ENCODE measurements around the gene CCL16.
"Not testable (repeated sequence)": the region's sequence is repeated elsewhere in the genome, so short reads cannot be mapped to it uniquely, and the experiment has no call there.

CCL16 gene

GRCh38 chr17:35981246-35981645, at the start of gene CCL16:
Gene CCL16, minus strand, starts transcription at chr17:35981497. Its CDS starts 77 bp downstream, at chr17:35981420.
- no peak for DNase-seq

GRCh38 chr17:36030956-36031355, 49.7 kb upstream of the CCL16 start:
- no peak for DNase-seq

- no peak for DNase-seq
These were observed 46.5 kb upstream of the CCL16 start for GRCh38 chr17:36027761-36028160.

- no peak for DNase-seq
These were observed 43.0 kb upstream of the CCL16 start for GRCh38 chr17:36024106-36024869.

GRCh38 chr17:36019423-36019822, 38.1 kb upstream of the CCL16 start:
- DNase-seq = no peak

GRCh38 chr17:36017799-36018198, 36.5 kb upstream of the CCL16 start, which contains the start of gene CCL23:
Gene CCL23, minus strand, starts transcription at chr17:36017972. Its CDS starts 75 bp downstream, at chr17:36017897.
- no peak for DNase-seq

GRCh38 chr17:36016555-36016954, 35.3 kb upstream of the CCL16 start:
- no peak for DNase-seq

GRCh38 chr17:36015895-36016294, 34.6 kb upstream of the CCL16 start:
- DNase-seq = not testable (repeated sequence)

- DNase-seq = no peak
These were observed 33.6 kb upstream of the CCL16 start for GRCh38 chr17:36014946-36015345.

- no peak for DNase-seq
These were observed 29.9 kb upstream of the CCL16 start for GRCh38 chr17:36011201-36011600.

GRCh38 chr17:36008998-36009665, 27.8 kb upstream of the CCL16 start:
- DNase-seq = no peak

GRCh38 chr17:36004594-36005108, 23.4 kb upstream of the CCL16 start:
- no peak for DNase-seq

GRCh38 chr17:36002631-36003030, 21.3 kb upstream of the CCL16 start:
- no peak for DNase-seq

- peak; percentile 12 for DNase-seq
These were observed 20.7 kb upstream of the CCL16 start for GRCh38 chr17:36001862-36002603.

- peak; percentile 7 for DNase-seq
These were observed 19.9 kb upstream of the CCL16 start, which contains the start of gene CCL15 for GRCh38 chr17:36001110-36001771. Gene CCL15, minus strand, starts transcription at chr17:36001553. Its CDS starts 61 bp downstream, at chr17:36001492.

GRCh38 chr17:36000732-36001109, 19.4 kb upstream of the CCL16 start:
- DNase-seq = no peak

GRCh38 chr17:35998756-35999155, 17.5 kb upstream of the CCL16 start:
- no peak for DNase-seq

- no peak for DNase-seq
These were observed 16.8 kb upstream of the CCL16 start for GRCh38 chr17:35998018-35998545.

GRCh38 chr17:35995346-35995745, 14.0 kb upstream of the CCL16 start:
- not testable (repeated sequence) for DNase-seq

GRCh38 chr17:35991075-35991474, 9.8 kb upstream of the CCL16 start:
- DNase-seq = no peak

- DNase-seq = no peak
These were observed 6.9 kb upstream of the CCL16 start for GRCh38 chr17:35988164-35988563.

GRCh38 chr17:35986643-35987042, 5.3 kb upstream of the CCL16 start, which contains the start of gene CCL14:
Gene CCL14, minus strand, starts transcription at chr17:35986729. Its CDS starts 80 bp downstream, at chr17:35986649.
- DNase-seq = no peak
